Hematopoietic multipotent progenitor cell treated with erythropoietin and hydrocortisone succinate and interleukin-3 and kit ligand, for 8 days (in vitro differentiated cells): Measurements from ENCODE around the gene TMEM147.
"Not testable (repeated sequence)": the region's sequence is repeated elsewhere in the genome, so short reads cannot be mapped to it uniquely, and the experiment has no call there.

Experiments used
- DNase-seq: peaks from one replicate; pipeline ENCODE4 v3.0.0-alpha.2; 2015

The TMEM147 gene

GRCh38 chr19:35565016-35565856 is 19.8 kb downstream of the TMEM147 start:
- DNase-seq, result no peak

- no peak for DNase-seq
Observed at GRCh38 chr19:35566738-35567137, 21.3 kb downstream of the TMEM147 start.

GRCh38 chr19:35569281-35569781 is 23.9 kb downstream of the TMEM147 start:
- no peak for DNase-seq

GRCh38 chr19:35571406-35571965 is 26.1 kb downstream of the TMEM147 start:
- DNase-seq, result no peak

GRCh38 chr19:35577918-35578317 is 32.5 kb downstream of the TMEM147 start:
- DNase-seq, result no peak

- DNase-seq, result no peak
Observed at GRCh38 chr19:35578707-35579106, 33.3 kb downstream of the TMEM147 start.

GRCh38 chr19:35582760-35583159 is 37.3 kb downstream of the TMEM147 start:
- DNase-seq, result no peak

- peak; percentile 22 for DNase-seq
Observed at GRCh38 chr19:35585848-35586247, 40.4 kb downstream of the TMEM147 start, which contains the start of gene PMIS2. TSS of gene PMIS2 (plus strand) at chr19:35586173. CDS start at chr19:35586260, 87 bp downstream.

- no peak for DNase-seq
Observed at GRCh38 chr19:35587321-35587720, 41.9 kb downstream of the TMEM147 start.

- no peak for DNase-seq
Observed at GRCh38 chr19:35590875-35591274, 45.4 kb downstream of the TMEM147 start.

- DNase-seq, result peak; percentile 49
Observed at GRCh38 chr19:35592226-35592625, 46.8 kb downstream of the TMEM147 start.

- not testable (repeated sequence) for DNase-seq
Observed at GRCh38 chr19:35595026-35595425, 49.6 kb downstream of the TMEM147 start.

GRCh38 chr19:35595928-35596327 is 50.5 kb downstream of the TMEM147 start:
- DNase-seq, result no peak

GRCh38 chr19:35596366-35596999 is 51.1 kb downstream of the TMEM147 start:
- peak; percentile 34 for DNase-seq
